COLO668 (cell line): Measurements from ENCODE around the gene GEMIN2.
"Not testable (repeated sequence)": the region's sequence is repeated elsewhere in the genome, so short reads cannot be mapped to it uniquely, and the experiment has no call there.

Experiments used
- DNase-seq: peaks from one replicate; lab custom pipeline; 2025; ENCODE audit not compliant: unreplicated experiment; lab: John Stamatoyannopoulos, UW

The GEMIN2 gene

DNA sequence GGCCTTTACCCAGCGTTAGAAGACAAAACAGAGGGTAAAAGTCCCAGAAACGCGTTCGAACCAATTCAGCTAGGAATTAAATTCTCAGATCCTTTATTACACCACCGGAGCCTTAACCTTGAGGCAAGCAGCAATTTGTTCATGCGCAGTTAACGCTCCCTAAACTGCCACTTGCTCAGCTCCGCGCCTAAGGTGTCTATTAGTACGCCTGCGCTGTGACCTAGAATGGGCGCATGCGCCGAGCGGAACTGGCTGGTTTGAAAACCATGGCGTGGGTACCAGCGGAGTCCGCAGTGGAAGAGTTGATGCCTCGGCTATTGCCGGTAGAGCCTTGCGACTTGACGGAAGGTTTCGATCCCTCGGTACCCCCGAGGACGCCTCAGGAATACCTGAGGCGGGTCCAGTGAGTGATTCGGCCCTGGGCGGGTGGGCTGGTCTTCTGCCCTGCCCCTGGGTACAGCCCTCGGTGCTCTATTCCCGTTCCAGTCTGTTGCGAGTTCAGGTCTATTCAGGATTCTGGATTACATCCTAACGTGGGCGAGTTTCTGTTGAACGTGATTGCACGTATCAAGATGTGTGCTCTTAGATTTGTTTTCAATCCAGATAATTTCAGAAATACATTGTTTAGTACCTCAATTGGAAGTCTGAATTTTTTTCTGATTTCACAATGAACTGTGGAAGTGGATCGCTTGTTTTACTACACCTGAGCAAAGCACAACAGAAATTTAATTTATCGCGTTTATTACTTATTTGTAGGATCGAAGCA, at the start of gene GEMIN2:
Gene GEMIN2, plus strand, starts transcription at position 251 of the 766 bp plus-strand sequence. Its CDS starts 16 bp downstream, at position 267.
- DNase-seq: peak; percentile 96

- DNase-seq: not testable (repeated sequence)
Observed at GRCh38 chr14:39069169-39069805, 44.8 kb upstream of the GEMIN2 start.

GRCh38 chr14:39069923-39070322, 44.2 kb upstream of the GEMIN2 start:
- no peak for DNase-seq

DNA sequence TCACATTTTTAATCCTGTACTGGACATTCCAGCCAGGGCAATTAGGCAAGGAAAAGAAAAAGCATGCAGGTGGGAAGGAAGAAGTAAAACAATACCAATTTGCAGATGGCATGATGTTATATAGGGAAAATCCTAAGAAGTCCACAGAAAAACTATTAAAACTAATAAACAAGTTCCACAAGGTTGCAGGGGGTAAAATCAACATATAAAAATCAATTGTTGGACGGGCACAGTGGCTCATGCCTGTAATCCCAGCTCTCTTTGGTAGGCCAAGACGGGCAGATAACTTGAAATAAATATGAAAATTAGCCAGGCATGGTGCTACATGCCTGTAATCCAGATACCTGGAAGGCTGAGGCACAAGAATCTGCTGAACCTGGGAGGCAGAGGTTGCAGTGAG, 43.0 kb upstream of the GEMIN2 start:
- DNase-seq: no peak

GRCh38 chr14:39080886-39081285, 33.2 kb upstream of the GEMIN2 start:
- DNase-seq: no peak

GRCh38 chr14:39083127-39083526, 31.0 kb upstream of the GEMIN2 start:
- no peak for DNase-seq

DNA sequence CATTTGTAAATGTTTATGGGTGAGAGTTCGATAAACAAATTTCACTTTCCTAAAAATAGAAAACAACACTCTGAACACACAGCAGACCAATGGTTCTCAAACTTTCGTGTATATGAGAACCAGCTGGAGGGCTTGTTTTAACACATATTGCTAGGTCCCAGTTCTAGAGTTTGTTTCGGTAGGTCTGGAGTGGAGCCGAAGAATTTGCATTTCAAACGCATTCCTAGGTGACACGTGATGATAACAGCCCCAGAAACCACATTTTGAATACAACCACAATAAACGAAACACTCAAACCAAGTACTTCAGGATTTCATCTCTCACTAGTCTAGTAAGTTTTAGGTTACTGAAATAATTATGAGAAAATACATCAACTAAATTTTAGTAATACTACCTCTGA, 28.2 kb upstream of the GEMIN2 start:
- no peak for DNase-seq

GRCh38 chr14:39087493-39087892, 26.6 kb upstream of the GEMIN2 start:
- DNase-seq: no peak

DNA sequence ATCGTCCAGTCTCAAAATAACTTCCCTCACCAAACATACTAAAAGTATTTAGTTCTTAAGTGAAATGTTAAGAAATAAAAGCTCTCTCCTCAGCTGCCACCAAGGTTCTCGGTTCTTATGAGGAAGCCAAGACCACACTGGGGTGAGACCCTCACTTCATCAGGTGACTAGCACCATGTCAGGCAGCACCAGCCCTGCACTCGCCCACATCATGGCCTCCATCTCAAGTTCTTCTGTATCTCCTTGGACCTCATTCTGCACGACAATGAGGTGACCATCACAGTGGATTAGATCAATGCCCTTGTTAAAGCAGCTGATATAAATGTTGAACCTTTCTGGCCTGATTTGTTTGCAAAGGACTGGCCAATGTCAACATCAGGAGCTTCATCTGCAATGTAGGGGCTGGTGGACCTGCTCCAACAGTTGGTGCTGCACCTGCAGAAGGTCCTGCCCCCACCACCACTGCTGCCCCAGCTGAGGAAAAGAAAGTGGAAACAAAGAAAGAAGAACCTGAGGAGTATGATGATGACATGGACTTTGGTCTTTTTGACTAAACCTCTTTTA, 23.5 kb upstream of the GEMIN2 start:
- no peak for DNase-seq

DNA sequence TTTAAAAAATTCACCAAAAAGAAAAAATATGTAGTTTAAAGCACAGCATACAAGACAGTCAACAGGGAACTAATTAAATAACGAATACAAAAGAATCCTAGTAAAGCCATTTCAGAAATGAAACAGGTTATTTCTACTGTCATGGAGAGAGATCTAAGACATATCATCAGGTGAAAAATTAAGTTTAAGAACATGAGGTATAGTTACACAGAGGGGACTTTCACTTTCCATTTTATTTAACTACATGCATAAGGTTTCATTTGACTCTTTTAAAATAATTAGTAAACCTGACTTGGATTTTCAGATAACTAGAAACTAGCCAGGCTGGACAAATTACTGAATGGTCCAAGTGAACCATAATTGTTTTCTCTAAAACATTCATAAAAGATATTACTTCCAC, 22.4 kb upstream of the GEMIN2 start:
- DNase-seq: no peak

DNA sequence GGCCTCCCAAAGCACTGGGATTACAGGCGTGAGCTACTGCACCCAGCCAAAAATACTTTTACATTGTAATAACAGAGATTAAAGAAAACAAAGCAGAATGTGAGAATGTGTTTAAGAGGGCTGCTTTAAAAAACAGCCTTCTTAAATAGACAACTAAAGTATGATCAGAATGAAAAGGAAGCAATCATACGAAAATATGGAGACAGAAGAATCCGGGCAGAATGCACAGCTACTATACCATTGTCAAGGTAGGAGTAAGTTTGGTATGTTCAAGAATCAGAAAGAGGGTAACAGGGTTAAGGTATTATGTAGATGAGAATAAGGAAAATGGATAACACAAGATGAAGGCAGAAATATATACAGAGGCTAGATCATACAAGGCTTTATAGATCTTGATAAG, 19.6 kb upstream of the GEMIN2 start:
- no peak for DNase-seq

DNA sequence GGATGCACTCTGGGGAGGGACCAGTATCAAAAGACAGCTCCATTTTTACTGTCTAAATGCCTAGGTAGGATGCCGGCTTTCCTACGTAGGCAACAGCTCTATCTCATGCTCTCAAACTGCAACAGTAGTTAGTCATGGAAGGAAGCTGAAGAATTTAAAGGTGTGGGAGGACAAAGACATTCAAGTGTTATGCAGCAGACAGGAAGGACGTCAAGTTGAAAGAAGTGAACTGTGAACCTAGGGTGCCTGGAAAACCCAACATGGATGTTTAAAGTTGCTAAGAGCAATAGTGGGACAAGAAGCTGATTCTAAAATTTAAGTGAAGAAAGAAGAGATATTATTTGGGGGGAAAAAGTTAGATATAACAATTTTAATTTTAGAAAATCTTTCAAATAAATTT, 17.0 kb upstream of the GEMIN2 start:
- DNase-seq: no peak

- not testable (repeated sequence) for DNase-seq
Observed at GRCh38 chr14:39099215-39099614, 14.9 kb upstream of the GEMIN2 start.

GRCh38 chr14:39099748-39100147, 14.4 kb upstream of the GEMIN2 start:
- no peak for DNase-seq

GRCh38 chr14:39102265-39102968, 11.7 kb upstream of the GEMIN2 start:
- peak; percentile 50 for DNase-seq

- peak; percentile 84 for DNase-seq
Observed at GRCh38 chr14:39102969-39103957, 10.9 kb upstream of the GEMIN2 start, which contains the start of gene SEC23A. TSS of gene SEC23A (minus strand) at chr14:39103235. CDS start at chr14:39096118, 7,117 bp downstream.

DNA sequence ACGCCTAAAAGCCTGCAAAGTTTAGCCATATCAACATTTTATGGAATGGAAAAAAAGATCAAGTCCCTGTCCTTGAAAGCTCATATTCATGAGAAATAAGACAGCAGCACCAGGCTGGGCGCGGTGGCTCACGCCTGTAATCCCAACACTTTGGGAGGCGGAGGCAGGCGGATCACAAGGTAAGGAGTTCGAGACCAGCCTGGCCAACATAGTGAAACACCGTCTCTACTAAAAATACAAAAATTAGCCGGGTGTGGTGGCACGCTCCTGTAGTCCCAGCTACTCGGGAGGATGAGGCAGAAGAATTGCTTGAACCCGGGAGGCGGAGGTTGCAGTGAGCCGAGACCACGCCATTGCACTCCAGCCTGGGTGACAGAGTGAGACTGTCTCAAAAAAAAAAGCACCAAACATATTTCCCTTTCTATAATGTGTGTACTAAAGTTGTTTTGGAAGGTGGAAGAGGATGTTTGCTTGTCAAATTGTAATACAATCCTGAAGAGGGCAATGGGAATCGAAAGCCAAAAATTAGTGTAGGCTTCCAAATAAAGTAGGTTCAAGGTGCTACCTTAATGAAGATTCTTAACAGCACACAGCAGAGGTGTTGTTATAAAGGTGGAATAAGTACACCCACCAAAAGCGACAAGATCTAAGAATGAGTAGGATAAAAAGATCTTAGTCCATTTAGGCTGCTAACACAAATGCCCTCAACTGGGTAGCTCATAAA, 9.9 kb upstream of the GEMIN2 start:
- DNase-seq: not testable (repeated sequence)

- DNase-seq: no peak
Observed at GRCh38 chr14:39107591-39107996, 6.5 kb upstream of the GEMIN2 start.

DNA sequence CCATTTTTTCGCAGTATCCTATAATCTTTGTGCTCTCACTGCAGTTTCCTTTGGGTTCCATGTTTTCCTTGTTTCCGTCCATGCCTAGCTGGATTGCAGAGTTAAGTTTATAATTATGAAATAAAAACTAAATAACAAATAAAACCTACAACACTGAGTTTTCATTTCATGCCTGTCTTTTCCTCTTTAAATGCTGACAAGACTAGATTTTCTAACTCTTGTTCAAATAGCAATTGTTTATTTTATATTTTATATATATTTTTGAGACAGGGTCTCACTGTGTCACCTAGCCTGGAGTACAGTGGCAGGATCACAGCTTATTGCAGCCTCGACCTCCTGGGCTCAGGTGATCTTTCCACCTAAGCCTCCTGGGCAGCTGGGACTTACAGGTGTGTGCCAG, 5.3 kb upstream of the GEMIN2 start:
- DNase-seq: no peak
